Activated effector memory CD4-positive, alpha-beta T cell treated with anti-CD3 and anti-CD28 coated beads, Interleukin-2, amount 50 U/mL, for 16 hours (primary cell): Measurements from ENCODE around the gene RNF11.

Experiments
- DNase-seq: peaks from one replicate; pipeline ENCODE4 v3.0.0-alpha.2; 2020

The RNF11 gene

GRCh38 chr1:51317798-51318197 is 81.7 kb downstream of the RNF11 start:
- no peak for DNase-seq

GRCh38 chr1:51320967-51321923 is 85.2 kb downstream of the RNF11 start:
- DNase-seq = no peak

GRCh38 chr1:51321924-51322280 is 85.8 kb downstream of the RNF11 start:
- DNase-seq = no peak

- DNase-seq = no peak
Measured at GRCh38 chr1:51322417-51323101, 86.5 kb downstream of the RNF11 start.
